ENCODE data around the gene ITPK1.

- TF ChIP-seq POLR2AphosphoS5 (IDR thresholded peaks at IDR 0.05; ENCODE audit: low read depth, low read length) (no peak), TAF1 (IDR thresholded peaks at IDR 0.05; ENCODE audit: low read depth, low read length) (no peak), POLR2A (IDR thresholded peaks at IDR 0.05; ENCODE audit: low read depth, low read length) (no peak), PAX5 (IDR thresholded peaks at IDR 0.05; ENCODE audit: insufficient read depth, low read length, severe bottlenecking) (no peak), POU2F2 (IDR thresholded peaks at IDR 0.05; ENCODE audit: low read depth, low read length) (no peak)
These were observed 39.0 kb downstream of the ITPK1 start for GRCh38 chr14:93076755-93077154.
